ENCODE data around the gene HELZ2.

The HELZ2 gene

DNA sequence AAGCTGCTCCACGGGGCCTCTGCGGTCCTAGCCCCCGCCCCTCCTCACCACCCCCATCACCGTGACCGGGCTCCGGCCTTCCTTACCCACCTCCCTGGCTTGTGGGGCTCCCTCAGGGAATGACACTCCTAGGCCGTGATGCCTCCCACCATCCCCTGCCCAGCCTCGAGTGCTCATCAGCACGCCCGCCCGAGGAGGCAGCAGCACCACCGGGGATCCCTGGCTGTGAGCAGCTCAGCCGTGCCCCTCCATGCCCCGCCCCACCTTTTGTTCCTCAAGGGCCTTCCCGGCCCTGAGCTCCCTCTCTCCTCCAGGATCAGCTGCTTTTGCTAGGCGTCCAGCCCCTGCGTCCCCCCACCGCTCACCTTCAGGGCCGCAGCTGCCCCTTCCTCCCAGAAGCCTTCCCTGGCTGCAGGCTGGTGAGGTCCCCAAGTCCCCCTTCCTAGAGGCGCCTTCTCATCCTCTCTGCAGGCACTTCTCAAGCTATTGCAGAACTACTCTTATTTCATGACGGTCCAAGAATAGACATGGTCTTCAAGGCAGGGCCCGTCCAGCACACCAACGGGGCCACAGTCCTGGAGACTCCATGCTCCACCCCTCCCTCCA, 17.1 kb downstream of the HELZ2 start:
- Histone ChIP-seq H3K27ac (replicated peaks) (no peak overlapping the region), H3K4me3 (replicated peaks; ENCODE audit: insufficient read depth, low read length) (no peak overlapping the region), H3K27me3 (ENCODE audit: insufficient read depth, poor library complexity, severe bottlenecking) (peaks cover 31% of the 10 kb centered on the region)
- no peak for TF ChIP-seq SPI1 (IDR thresholded peaks at IDR 0.05; ENCODE audit: borderline replicate concordance, low read depth)
- TF ChIP-seq, protein P1, sequence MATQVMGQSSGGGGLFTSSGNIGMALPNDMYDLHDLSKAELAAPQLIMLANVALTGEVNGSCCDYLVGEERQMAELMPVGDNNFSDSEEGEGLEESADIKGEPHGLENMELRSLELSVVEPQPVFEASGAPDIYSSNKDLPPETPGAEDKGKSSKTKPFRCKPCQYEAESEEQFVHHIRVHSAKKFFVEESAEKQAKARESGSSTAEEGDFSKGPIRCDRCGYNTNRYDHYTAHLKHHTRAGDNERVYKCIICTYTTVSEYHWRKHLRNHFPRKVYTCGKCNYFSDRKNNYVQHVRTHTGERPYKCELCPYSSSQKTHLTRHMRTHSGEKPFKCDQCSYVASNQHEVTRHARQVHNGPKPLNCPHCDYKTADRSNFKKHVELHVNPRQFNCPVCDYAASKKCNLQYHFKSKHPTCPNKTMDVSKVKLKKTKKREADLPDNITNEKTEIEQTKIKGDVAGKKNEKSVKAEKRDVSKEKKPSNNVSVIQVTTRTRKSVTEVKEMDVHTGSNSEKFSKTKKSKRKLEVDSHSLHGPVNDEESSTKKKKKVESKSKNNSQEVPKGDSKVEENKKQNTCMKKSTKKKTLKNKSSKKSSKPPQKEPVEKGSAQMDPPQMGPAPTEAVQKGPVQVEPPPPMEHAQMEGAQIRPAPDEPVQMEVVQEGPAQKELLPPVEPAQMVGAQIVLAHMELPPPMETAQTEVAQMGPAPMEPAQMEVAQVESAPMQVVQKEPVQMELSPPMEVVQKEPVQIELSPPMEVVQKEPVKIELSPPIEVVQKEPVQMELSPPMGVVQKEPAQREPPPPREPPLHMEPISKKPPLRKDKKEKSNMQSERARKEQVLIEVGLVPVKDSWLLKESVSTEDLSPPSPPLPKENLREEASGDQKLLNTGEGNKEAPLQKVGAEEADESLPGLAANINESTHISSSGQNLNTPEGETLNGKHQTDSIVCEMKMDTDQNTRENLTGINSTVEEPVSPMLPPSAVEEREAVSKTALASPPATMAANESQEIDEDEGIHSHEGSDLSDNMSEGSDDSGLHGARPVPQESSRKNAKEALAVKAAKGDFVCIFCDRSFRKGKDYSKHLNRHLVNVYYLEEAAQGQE (IDR thresholded peaks at IDR 0.05; ENCODE audit: insufficient replicate concordance, low read depth): no peak
- no peak for TF ChIP-seq POLR2AphosphoS5 (IDR thresholded peaks at IDR 0.05; ENCODE audit: low read depth)
- no peak for TF ChIP-seq GABPA (IDR thresholded peaks at IDR 0.05; ENCODE audit: low read depth)
- TF ChIP-seq, protein P2, sequence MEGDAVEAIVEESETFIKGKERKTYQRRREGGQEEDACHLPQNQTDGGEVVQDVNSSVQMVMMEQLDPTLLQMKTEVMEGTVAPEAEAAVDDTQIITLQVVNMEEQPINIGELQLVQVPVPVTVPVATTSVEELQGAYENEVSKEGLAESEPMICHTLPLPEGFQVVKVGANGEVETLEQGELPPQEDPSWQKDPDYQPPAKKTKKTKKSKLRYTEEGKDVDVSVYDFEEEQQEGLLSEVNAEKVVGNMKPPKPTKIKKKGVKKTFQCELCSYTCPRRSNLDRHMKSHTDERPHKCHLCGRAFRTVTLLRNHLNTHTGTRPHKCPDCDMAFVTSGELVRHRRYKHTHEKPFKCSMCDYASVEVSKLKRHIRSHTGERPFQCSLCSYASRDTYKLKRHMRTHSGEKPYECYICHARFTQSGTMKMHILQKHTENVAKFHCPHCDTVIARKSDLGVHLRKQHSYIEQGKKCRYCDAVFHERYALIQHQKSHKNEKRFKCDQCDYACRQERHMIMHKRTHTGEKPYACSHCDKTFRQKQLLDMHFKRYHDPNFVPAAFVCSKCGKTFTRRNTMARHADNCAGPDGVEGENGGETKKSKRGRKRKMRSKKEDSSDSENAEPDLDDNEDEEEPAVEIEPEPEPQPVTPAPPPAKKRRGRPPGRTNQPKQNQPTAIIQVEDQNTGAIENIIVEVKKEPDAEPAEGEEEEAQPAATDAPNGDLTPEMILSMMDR (IDR thresholded peaks at IDR 0.05; ENCODE audit: insufficient read depth, low read length): no peak
- no peak for DNase-seq (ENCODE audit: low read depth in 1 of 2, low spot score in 1 of 2)

DNA sequence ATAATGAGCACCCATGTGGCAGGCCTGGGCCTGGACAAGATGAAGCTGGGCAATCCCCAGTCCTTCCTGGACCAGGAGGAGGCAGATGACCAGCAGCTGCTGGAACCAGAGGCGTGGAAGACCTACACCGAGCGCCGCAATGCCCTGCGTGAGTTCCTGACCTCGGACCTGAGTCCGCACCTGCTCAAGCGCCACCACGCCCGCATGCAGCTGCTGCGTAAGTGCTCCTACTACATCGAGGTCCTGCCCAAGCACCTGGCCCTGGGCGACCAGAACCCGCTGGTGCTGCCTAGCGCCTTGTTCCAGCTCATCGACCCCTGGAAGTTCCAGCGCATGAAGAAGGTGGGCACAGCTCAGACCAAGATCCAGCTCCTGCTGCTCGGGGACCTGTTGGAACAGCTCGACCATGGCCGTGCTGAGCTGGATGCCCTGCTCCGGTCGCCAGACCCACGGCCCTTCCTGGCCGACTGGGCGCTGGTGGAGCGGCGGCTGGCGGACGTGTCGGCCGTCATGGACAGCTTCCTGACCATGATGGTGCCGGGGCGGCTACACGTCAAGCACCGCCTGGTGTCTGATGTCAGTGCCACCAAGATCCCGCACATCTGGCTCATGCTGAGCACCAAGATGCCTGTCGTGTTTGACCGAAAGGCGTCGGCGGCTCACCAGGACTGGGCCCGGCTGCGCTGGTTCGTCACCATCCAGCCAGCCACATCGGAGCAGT, 18.2 kb downstream of the HELZ2 start:
- no peak overlapping the region for H3K4me3 ChIP-seq (replicated peaks; ENCODE audit: insufficient read depth, low read length)
- H3K27me3 ChIP-seq (ENCODE audit: insufficient read depth, poor library complexity, severe bottlenecking): peaks cover 35% of the 10 kb centered on the region
- TF ChIP-seq GABPA (IDR thresholded peaks at IDR 0.05; ENCODE audit: low read depth) (no peak), POLR2AphosphoS5 (IDR thresholded peaks at IDR 0.05; ENCODE audit: low read depth) (no peak), SPI1 (IDR thresholded peaks at IDR 0.05; ENCODE audit: borderline replicate concordance, low read depth) (no peak)
- TF ChIP-seq, protein P2 (IDR thresholded peaks at IDR 0.05; ENCODE audit: insufficient read depth, low read length): no peak
- TF ChIP-seq, protein P1 (IDR thresholded peaks at IDR 0.05; ENCODE audit: insufficient replicate concordance, low read depth): no peak
- DNase-seq (ENCODE audit: low read depth in 1 of 2, low spot score in 1 of 2): no peak
- H3K27ac ChIP-seq (replicated peaks): no peak overlapping the region

DNA sequence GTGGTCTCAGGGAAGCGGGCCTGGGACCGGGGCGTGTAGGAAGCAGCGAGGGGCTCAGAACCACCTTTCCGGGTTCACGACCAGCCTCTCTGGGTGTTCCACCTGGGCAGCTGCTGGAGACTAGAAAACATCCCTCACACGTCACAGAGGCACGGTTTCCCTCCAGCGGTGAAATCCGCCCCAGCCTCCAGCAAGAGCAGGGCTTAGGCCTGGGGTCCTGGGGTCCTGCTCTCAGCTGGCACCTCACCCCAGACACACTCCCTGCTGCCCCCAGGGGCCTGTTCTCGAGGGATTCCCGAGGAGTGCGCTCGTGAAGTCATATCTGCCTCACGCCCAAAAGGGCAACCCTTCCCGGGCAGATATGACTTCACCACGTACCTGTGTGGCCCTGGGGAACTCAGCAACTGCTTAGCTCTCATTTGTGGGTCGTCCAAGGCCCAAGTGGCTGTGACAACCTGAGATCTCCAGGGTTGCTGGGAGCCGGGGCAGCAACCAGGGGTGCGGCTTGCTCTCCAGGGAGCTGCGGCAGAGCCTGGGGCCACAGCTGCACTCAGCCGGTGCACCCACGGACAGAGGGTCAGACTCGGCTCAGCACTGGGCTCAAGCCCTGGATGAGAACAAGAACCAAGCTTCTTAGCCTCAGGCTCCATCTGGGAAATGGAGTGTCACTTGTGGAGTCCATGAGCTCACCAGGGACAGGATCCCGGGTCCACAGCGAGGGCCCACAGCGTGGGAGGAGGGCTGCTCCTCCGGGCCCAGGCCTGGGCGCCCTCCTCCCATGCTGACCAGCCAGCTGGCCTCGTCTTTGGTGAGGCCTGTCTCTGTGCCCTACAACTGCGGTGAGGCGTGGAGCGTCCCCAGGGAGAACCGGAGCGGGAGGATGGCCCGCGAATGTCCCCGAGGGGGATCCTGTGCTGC, 19.4 kb downstream of the HELZ2 start:
- Histone ChIP-seq H3K27ac (replicated peaks) (no peak overlapping the region), H3K27me3 (ENCODE audit: insufficient read depth, poor library complexity, severe bottlenecking) (peaks cover 45% of the 10 kb centered on the region), H3K4me3 (replicated peaks; ENCODE audit: insufficient read depth, low read length) (no peak overlapping the region)
- no peak for DNase-seq (ENCODE audit: low read depth in 1 of 2, low spot score in 1 of 2)
- TF ChIP-seq, protein P1 (IDR thresholded peaks at IDR 0.05; ENCODE audit: insufficient replicate concordance, low read depth): no peak
- TF ChIP-seq GABPA (IDR thresholded peaks at IDR 0.05; ENCODE audit: low read depth) (no peak), SPI1 (IDR thresholded peaks at IDR 0.05; ENCODE audit: borderline replicate concordance, low read depth) (no peak), POLR2AphosphoS5 (IDR thresholded peaks at IDR 0.05; ENCODE audit: low read depth) (no peak)
- TF ChIP-seq, protein P2 (IDR thresholded peaks at IDR 0.05; ENCODE audit: insufficient read depth, low read length): no peak
